Germinal center (tissue), 1 donor: ENCODE results near the gene GRAMD2B.

Source experiments
- DNase-seq: peaks from one replicate; pipeline ENCODE4 v3.0.0; 2012; ENCODE audit warnings: mixed read lengths, low spot score

Gene GRAMD2B

GRCh38 chr5:126536874-126537273 is 113.7 kb downstream of the GRAMD2B start:
- DNase-seq, result no peak

- no peak for DNase-seq
Observed at GRCh38 chr5:126538579-126538978, 115.4 kb downstream of the GRAMD2B start.

GRCh38 chr5:126540631-126541030 is 117.4 kb downstream of the GRAMD2B start:
- DNase-seq, result no peak

- DNase-seq, result no peak
Observed at GRCh38 chr5:126542441-126542840, 119.2 kb downstream of the GRAMD2B start.

GRCh38 chr5:126543009-126543408 is 119.8 kb downstream of the GRAMD2B start:
- DNase-seq, result no peak

GRCh38 chr5:126543660-126544059 is 120.5 kb downstream of the GRAMD2B start:
- no peak for DNase-seq
